Vagina (tissue), 2 donors: Measurements from ENCODE around the gene FBXO24.

Source experiments
- CTCF ChIP-seq, 3 experiments: fragments of 450-650 bp in 2 of 3; fragments of 200-600 bp in 1 of 3; sonication (generic) in 1 of 3; IDR thresholded peaks; one replicate each; pipeline ENCODE4 v1.5.1; 2017 to 2019; ENCODE audit warnings: antibody characterized with exemption in 3 of 3, mild to moderate bottlenecking in 2 of 3, moderate library complexity in 2 of 3
- POLR2A ChIP-seq, 2 donors: fragments of 450-650 bp; IDR thresholded peaks; one replicate each; pipeline ENCODE4 v1.6.1; 2017; ENCODE audit warnings: antibody characterized with exemption in 2 of 2, mild to moderate bottlenecking in 2 of 2, moderate library complexity in 2 of 2
- POLR2AphosphoS5 ChIP-seq, 2 donors: sonication (generic); formaldehyde crosslinking; IDR thresholded peaks; one replicate each; pipeline ENCODE4 v1.9.0; 2017; ENCODE audit warnings: antibody characterized with exemption in 2 of 2, mild to moderate bottlenecking in 2 of 2, low read depth in 1 of 2; ENCODE audit not compliant: insufficient read depth in 1 of 2

DNA sequence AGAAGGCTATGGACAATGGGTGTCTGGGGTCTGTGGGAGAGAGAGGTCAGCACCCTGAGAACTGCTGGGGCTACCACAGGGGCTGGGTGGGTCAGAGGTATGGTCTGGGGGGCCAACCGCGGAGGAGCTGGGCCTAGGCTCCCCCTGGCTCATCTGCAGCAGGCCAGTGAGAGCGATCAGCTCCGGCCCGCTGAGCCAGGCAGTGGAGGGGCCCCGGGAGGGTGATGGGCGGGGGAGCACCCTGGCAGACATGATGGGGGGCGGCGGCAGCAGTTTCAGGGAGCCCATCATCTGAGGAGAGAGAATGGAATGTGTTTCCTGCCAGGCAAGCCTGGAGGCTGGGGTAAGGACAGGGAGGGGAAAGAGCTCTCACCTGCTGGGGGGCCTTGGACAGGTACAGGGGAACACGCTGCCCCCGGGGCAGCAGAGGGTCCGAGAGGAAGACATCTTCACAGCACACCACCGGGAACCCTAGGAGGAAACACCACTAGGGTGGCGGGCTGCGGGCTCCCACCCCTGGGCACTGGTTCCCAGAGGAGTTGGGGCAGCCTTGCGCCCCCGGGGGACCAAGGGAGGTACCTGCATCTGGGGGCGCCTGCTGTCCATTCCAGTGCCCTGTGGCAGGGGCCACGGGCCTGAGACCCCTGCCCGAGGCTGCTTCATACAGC, 13.7 kb upstream of the FBXO24 start:
- TF ChIP-seq CTCF (IDR thresholded peaks at IDR 0.05) (no peak), POLR2A (IDR thresholded peaks at IDR 0.05) (no peak), POLR2AphosphoS5 (IDR thresholded peaks at IDR 0.05; ENCODE audit: insufficient read depth in 1 of 2, low read depth in 1 of 2) (no peak)
